ENCODE data around the gene BTF3L4.

DNA sequence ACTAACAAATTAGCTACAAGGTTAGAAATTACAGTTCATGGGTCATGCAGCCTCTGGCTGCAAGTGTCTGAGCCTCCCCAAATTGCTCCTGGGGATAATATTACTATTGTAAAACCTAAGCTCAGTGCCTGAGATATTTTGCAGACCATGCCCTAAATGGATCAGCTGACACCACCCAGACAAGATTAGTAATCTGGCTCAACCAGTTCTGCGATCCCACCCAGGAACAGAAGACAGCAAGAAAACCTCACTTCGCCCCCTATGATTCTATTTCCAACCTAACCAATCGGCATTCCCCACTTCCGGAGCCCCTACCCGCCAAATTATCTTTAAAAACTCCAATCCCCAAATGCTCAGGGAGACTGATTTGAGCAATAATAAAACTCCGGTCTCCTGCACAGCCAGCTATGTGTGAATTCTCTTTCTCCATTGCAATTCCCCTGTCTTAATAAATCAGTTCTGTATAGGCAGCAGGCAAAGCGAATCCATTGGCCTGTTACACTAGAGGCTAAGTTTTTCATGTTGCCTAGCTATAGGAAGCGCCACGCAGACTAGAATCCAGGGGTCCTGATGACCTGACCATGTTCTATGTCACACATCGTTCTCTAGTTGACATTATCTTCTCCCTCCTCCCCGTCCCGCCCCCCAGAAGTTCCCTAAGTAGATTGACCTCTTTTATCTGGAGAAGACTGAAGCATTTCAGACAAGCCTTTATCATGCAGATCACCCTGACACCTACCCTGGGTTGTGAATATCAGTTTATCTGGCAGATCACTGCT, 63.4 kb downstream of the BTF3L4 start:
- TF ChIP-seq, protein P1, sequence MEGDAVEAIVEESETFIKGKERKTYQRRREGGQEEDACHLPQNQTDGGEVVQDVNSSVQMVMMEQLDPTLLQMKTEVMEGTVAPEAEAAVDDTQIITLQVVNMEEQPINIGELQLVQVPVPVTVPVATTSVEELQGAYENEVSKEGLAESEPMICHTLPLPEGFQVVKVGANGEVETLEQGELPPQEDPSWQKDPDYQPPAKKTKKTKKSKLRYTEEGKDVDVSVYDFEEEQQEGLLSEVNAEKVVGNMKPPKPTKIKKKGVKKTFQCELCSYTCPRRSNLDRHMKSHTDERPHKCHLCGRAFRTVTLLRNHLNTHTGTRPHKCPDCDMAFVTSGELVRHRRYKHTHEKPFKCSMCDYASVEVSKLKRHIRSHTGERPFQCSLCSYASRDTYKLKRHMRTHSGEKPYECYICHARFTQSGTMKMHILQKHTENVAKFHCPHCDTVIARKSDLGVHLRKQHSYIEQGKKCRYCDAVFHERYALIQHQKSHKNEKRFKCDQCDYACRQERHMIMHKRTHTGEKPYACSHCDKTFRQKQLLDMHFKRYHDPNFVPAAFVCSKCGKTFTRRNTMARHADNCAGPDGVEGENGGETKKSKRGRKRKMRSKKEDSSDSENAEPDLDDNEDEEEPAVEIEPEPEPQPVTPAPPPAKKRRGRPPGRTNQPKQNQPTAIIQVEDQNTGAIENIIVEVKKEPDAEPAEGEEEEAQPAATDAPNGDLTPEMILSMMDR (conservative IDR thresholded peaks at IDR 0.05 in 1 of 2, IDR thresholded peaks at IDR 0.05 in 1 of 2; ENCODE audit: low read depth in 1 of 2, low read length in 2 of 2) = no peak
- no peak for TF ChIP-seq EZH2 (IDR thresholded peaks at IDR 0.05; ENCODE audit: low read length, missing control alignments)
